ENCODE results near the gene AK4.
"Not testable (repeated sequence)": the region's sequence is repeated elsewhere in the genome, so short reads cannot be mapped to it uniquely, and the experiment has no call there.

AK4 gene

GRCh38 chr1:65113298-65113697 is 34.7 kb upstream of the AK4 start:
- no peak for TF ChIP-seq EZH2phosphoT487 (IDR thresholded peaks at IDR 0.05; ENCODE audit: borderline replicate concordance, low read length)
- TF ChIP-seq, protein P1, sequence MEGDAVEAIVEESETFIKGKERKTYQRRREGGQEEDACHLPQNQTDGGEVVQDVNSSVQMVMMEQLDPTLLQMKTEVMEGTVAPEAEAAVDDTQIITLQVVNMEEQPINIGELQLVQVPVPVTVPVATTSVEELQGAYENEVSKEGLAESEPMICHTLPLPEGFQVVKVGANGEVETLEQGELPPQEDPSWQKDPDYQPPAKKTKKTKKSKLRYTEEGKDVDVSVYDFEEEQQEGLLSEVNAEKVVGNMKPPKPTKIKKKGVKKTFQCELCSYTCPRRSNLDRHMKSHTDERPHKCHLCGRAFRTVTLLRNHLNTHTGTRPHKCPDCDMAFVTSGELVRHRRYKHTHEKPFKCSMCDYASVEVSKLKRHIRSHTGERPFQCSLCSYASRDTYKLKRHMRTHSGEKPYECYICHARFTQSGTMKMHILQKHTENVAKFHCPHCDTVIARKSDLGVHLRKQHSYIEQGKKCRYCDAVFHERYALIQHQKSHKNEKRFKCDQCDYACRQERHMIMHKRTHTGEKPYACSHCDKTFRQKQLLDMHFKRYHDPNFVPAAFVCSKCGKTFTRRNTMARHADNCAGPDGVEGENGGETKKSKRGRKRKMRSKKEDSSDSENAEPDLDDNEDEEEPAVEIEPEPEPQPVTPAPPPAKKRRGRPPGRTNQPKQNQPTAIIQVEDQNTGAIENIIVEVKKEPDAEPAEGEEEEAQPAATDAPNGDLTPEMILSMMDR (IDR thresholded peaks at IDR 0.05; ENCODE audit: low read depth, low read length, poor library complexity, severe bottlenecking), result no peak

GRCh38 chr1:65114322-65114721 is 33.7 kb upstream of the AK4 start:
- Histone ChIP-seq H3K4me2 (ENCODE audit: low read length) (no peak overlapping the region), H3K79me2 (ENCODE audit: control insufficient read depth, low read length) (no peaks in the 10 kb centered on the region), H3K27me3 (ENCODE audit: control insufficient read depth, low read length) (no peaks in the 10 kb centered on the region), H3K36me3 (ENCODE audit: control insufficient read depth, low read length) (no peaks in the 10 kb centered on the region), H4K20me1 (ENCODE audit: control insufficient read depth, insufficient read depth, low read depth, low read length) (no peaks in the 10 kb centered on the region), H3K27ac (ENCODE audit: low read depth, low read length) (no peak overlapping the region), H3K4me3 (ENCODE audit: low read length) (no peak overlapping the region), H3K9me3 (ENCODE audit: control insufficient read depth, insufficient read depth, low read length) (no peaks in the 10 kb centered on the region), H3F3A (ENCODE audit: control insufficient read depth, insufficient read depth) (no peaks in the 10 kb centered on the region), H3K9me2 (replicated peaks; ENCODE audit: control insufficient read depth, low read length) (no peaks in the 10 kb centered on the region; the same call in 1 of the 2 replicates), H3K4me1 (ENCODE audit: control insufficient read depth, low read length) (no peaks in the 10 kb centered on the region)
- TF ChIP-seq EZH2phosphoT487 (IDR thresholded peaks at IDR 0.05; ENCODE audit: borderline replicate concordance, low read length), result no peak
- TF ChIP-seq, protein P1 (IDR thresholded peaks at IDR 0.05; ENCODE audit: low read depth, low read length, poor library complexity, severe bottlenecking), result no peak

More at GRCh38 chr1:65113298-65113697, 34.7 kb upstream of the AK4 start:
- H3K9me2 ChIP-seq (replicated peaks; ENCODE audit: control insufficient read depth, low read length), result no peaks in the 10 kb centered on the region; the same call in 1 of the 2 replicates
- H3K9me3 ChIP-seq (ENCODE audit: control insufficient read depth, insufficient read depth, low read length), result no peaks in the 10 kb centered on the region
- no peaks in the 10 kb centered on the region for H3F3A ChIP-seq (ENCODE audit: control insufficient read depth, insufficient read depth)
- H3K27me3 ChIP-seq (ENCODE audit: control insufficient read depth, low read length), result peaks cover 6% of the 10 kb centered on the region; the same call in 1 of the 2 replicates
- H3K79me2 ChIP-seq (ENCODE audit: control insufficient read depth, low read length), result no peaks in the 10 kb centered on the region
- no peaks in the 10 kb centered on the region for H3K4me1 ChIP-seq (ENCODE audit: control insufficient read depth, low read length)
- no peaks in the 10 kb centered on the region for H3K36me3 ChIP-seq (ENCODE audit: control insufficient read depth, low read length)
- H3K4me3 ChIP-seq (ENCODE audit: low read length), result no peak overlapping the region
- no peak overlapping the region for H3K4me2 ChIP-seq (ENCODE audit: low read length)
- H3K27ac ChIP-seq (ENCODE audit: low read depth, low read length), result no peak overlapping the region
- no peaks in the 10 kb centered on the region for H4K20me1 ChIP-seq (ENCODE audit: control insufficient read depth, insufficient read depth, low read depth, low read length)

DNA sequence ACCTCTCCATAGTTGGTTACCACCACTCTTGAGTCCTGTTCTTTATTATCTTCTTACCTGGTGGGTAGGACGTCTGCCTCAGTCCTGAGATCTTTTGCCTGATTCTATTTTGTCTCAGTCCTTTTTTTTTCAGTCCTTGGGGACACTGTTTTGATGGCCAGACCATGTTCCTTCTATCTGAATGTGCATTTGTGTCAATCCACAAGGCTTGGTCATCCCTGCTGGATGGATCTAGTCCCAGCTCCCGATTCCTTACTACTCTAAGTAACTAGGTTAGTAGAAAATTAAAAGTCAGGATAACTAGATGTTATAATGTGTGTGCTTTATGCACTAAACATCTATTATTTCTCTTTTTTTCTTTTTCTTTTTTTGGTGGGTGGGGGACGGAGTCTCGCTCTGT is 28.1 kb upstream of the AK4 start:
- no peak for TF ChIP-seq EZH2phosphoT487 (IDR thresholded peaks at IDR 0.05; ENCODE audit: borderline replicate concordance, low read length)
- TF ChIP-seq, protein P1 (IDR thresholded peaks at IDR 0.05; ENCODE audit: low read depth, low read length, poor library complexity, severe bottlenecking), result no peak
- no peaks in the 10 kb centered on the region for H3K4me1 ChIP-seq (ENCODE audit: control insufficient read depth, low read length)
- H3K4me3 ChIP-seq (ENCODE audit: low read length), result no peak overlapping the region
- H3F3A ChIP-seq (ENCODE audit: control insufficient read depth, insufficient read depth), result no peaks in the 10 kb centered on the region
- H3K27me3 ChIP-seq (ENCODE audit: control insufficient read depth, low read length), result no peaks in the 10 kb centered on the region
- no peak overlapping the region for H3K27ac ChIP-seq (ENCODE audit: low read depth, low read length)
- H4K20me1 ChIP-seq (ENCODE audit: control insufficient read depth, insufficient read depth, low read depth, low read length), result no peaks in the 10 kb centered on the region
- no peaks in the 10 kb centered on the region for H3K79me2 ChIP-seq (ENCODE audit: control insufficient read depth, low read length)
- H3K9me3 ChIP-seq (ENCODE audit: control insufficient read depth, insufficient read depth, low read length), result no peaks in the 10 kb centered on the region
- H3K9me2 ChIP-seq (replicated peaks; ENCODE audit: control insufficient read depth, low read length), result no peaks in the 10 kb centered on the region; the same call in 1 of the 2 replicates
- no peaks in the 10 kb centered on the region for H3K36me3 ChIP-seq (ENCODE audit: control insufficient read depth, low read length)
- H3K4me2 ChIP-seq (ENCODE audit: low read length), result no peak overlapping the region

- H3K9me3 ChIP-seq (ENCODE audit: control insufficient read depth, insufficient read depth, low read length); H3K79me2 ChIP-seq (ENCODE audit: control insufficient read depth, low read length); H3K9me2 ChIP-seq (replicated peaks; ENCODE audit: control insufficient read depth, low read length); H3K4me1 ChIP-seq (ENCODE audit: control insufficient read depth, low read length); H3K36me3 ChIP-seq (ENCODE audit: control insufficient read depth, low read length); H3K27me3 ChIP-seq (ENCODE audit: control insufficient read depth, low read length); H3K27ac ChIP-seq (ENCODE audit: low read depth, low read length); H4K20me1 ChIP-seq (ENCODE audit: control insufficient read depth, insufficient read depth, low read depth, low read length); H3K4me2 ChIP-seq (ENCODE audit: low read length); H3F3A ChIP-seq (ENCODE audit: control insufficient read depth, insufficient read depth); H3K4me3 ChIP-seq (ENCODE audit: low read length): not testable (repeated sequence)
These were observed 18.9 kb upstream of the AK4 start for GRCh38 chr1:65129104-65129503.

Data from DOHH2 (cell line).